Nephron progenitor cell (in vitro differentiated cells): ENCODE measurements around the gene LY6G5C.

ENCODE experiments used
- DNase-seq: peaks from one replicate; pipeline ENCODE4 v3.0.0; 2021
- H3K27ac Mint-ChIP-seq: 2 replicates; pipeline ENCODE4 v1.8.0; 2021; ENCODE audit warnings: mild to moderate bottlenecking, moderate library complexity, mixed read lengths
- H3K27me3 Mint-ChIP-seq: 2 replicates; pipeline ENCODE4 v1.8.0; 2021; ENCODE audit warnings: mild to moderate bottlenecking, low read depth, mixed read lengths; ENCODE audit not compliant: poor library complexity
- H3K36me3 Mint-ChIP-seq: 2 replicates; pipeline ENCODE4 v1.8.0; 2021; ENCODE audit warnings: low read depth, mixed read lengths
- H3K4me1 Mint-ChIP-seq: 2 replicates; pipeline ENCODE4 v1.8.0; 2021; ENCODE audit warnings: mixed read lengths
- H3K4me3 Mint-ChIP-seq: 2 replicates; pipeline ENCODE4 v1.8.0; 2021; ENCODE audit warnings: mild to moderate bottlenecking, moderate library complexity, mixed read lengths
- H3K9me3 Mint-ChIP-seq: 2 replicates; pipeline ENCODE4 v1.8.0; 2021; ENCODE audit warnings: mild to moderate bottlenecking, moderate library complexity, mixed read lengths
- CTCF ChIP-seq: fragments of 200-600 bp; sonication (generic); IDR thresholded peaks from 2 replicates; pipeline ENCODE4 v1.5.0; 2021; ENCODE audit warnings: antibody characterized with exemption

The LY6G5C gene

DNA sequence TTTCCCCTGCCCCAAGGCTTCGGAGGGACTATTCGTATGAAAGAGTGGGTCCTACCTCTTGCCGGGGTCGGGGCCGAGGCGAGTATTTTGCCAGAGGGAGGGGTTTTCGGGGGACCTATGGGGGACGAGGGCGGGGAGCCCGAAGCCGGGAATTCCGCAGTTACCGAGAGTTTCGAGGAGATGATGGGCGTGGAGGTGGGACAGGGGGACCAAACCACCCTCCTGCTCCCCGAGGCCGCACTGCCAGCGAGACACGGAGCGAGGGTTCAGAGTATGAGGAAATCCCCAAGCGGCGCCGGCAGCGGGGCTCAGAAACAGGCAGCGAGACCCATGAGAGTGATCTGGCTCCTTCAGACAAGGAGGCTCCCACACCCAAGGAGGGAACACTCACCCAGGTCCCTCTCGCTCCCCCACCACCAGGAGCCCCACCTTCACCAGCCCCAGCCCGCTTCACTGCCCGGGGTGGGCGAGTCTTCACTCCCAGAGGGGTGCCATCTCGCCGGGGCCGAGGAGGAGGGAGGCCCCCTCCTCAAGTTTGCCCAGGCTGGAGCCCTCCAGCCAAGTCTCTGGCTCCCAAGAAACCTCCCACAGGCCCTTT, 49.1 kb downstream of the LY6G5C start:
- peaks cover 5% of the 10 kb centered on the region for H3K4me1 Mint-ChIP-seq

DNA sequence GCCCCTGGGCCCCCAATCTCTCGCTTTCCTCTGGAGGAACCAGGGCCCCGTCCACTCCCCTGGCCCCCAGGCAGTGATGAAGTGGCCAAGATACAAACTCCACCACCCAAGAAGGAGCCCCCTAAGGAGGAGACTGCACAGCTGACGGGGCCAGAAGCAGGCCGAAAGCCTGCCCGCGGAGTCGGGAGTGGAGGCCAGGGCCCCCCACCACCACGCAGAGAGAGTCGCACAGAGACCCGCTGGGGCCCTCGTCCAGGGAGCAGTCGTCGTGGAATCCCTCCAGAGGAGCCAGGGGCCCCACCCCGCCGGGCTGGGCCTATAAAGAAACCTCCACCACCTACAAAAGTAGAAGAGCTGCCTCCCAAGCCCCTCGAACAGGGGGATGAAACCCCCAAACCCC, 49.7 kb downstream of the LY6G5C start:
- Mint-ChIP-seq H3K9me3 (no peaks in the 10 kb centered on the region), H3K36me3 (peaks cover 82% of the 10 kb centered on the region), H3K4me1 (peaks cover 5% of the 10 kb centered on the region), H3K27ac (peak overlapping the region; percentile 89), H3K27me3 (peaks cover 3% of the 10 kb centered on the region), H3K4me3 (no peak overlapping the region)
- no peak for DNase-seq
- no peak for TF ChIP-seq CTCF

More for the DNA sequence above, 49.1 kb downstream of the LY6G5C start:
- Mint-ChIP-seq H3K4me3 (no peak overlapping the region), H3K27ac (peak overlapping the region; percentile 96), H3K27me3 (peaks cover 3% of the 10 kb centered on the region), H3K36me3 (peaks cover 82% of the 10 kb centered on the region), H3K9me3 (no peaks in the 10 kb centered on the region)
- TF ChIP-seq CTCF: no peak
- DNase-seq: no peak

- peaks cover 5% of the 10 kb centered on the region for H3K4me1 Mint-ChIP-seq
- H3K27ac Mint-ChIP-seq: peak overlapping the region; percentile 89
- DNase-seq: no peak
- H3K27me3 Mint-ChIP-seq: peaks cover 3% of the 10 kb centered on the region
- H3K9me3 Mint-ChIP-seq: no peaks in the 10 kb centered on the region
- H3K36me3 Mint-ChIP-seq: peaks cover 82% of the 10 kb centered on the region
- TF ChIP-seq CTCF: no peak
- H3K4me3 Mint-ChIP-seq: no peak overlapping the region
These were observed 50.5 kb downstream of the LY6G5C start for GRCh38 chr6:31630177-31630934.

- Mint-ChIP-seq H3K9me3 (no peaks in the 10 kb centered on the region), H3K4me3 (no peak overlapping the region), H3K27me3 (no peaks in the 10 kb centered on the region), H3K4me1 (peaks cover 3% of the 10 kb centered on the region), H3K27ac (peak overlapping the region; percentile 74), H3K36me3 (peaks cover 88% of the 10 kb centered on the region)
- no peak for TF ChIP-seq CTCF
- no peak for DNase-seq
These were observed 51.9 kb downstream of the LY6G5C start for GRCh38 chr6:31629014-31629413.

DNA sequence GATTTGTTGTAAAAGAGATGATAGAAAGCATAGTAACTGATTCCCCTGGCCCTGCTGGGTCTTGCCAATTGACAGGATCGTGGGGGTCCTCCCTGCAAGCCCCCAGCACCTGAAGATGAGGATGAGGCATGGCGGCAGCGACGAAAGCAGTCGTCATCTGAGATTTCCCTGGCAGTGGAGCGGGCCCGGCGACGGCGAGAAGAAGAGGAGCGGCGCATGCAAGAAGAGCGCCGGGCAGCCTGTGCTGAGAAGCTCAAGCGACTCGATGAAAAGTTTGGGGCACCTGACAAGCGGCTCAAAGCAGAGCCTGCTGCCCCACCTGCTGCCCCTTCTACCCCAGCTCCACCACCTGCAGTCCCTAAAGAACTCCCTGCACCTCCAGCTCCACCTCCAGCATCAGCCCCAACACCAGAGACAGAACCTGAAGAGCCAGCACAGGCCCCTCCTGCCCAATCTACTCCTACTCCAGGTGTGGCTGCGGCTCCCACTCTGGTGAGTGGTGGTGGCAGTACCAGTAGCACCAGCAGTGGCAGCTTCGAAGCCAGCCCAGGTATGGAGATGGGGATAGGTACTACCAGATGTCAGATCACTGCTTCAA, 53.1 kb downstream of the LY6G5C start:
- Mint-ChIP-seq H3K27ac (peak overlapping the region; percentile 85), H3K4me3 (no peak overlapping the region), H3K27me3 (no peaks in the 10 kb centered on the region), H3K4me1 (peaks cover 8% of the 10 kb centered on the region), H3K9me3 (no peaks in the 10 kb centered on the region), H3K36me3 (peaks cover 85% of the 10 kb centered on the region)
- no peak for TF ChIP-seq CTCF
- no peak for DNase-seq
